HEK293 (cell line): ENCODE measurements around the gene PDE4D.

Experiments
- CTCF ChIA-PET: fragments of 350-600 bp; formaldehyde crosslinking; extraction: SDS; loops from one replicate; lab custom pipeline; 2021; ENCODE audit warnings: antibody characterized with exemption; lab: Yijun Ruan, JAX
- POLR2A ChIA-PET: fragments of 300-600 bp; formaldehyde crosslinking; extraction: SDS; loops from one replicate; lab custom pipeline; 2020; ENCODE audit warnings: antibody characterized with exemption, inconsistent platforms; lab: Yijun Ruan, JAX
- H3K27ac ChIP-seq: fragments of 200-500 bp; sonication (Bioruptor generic); 2 replicates; pipeline ENCODE4 v1.5.1; 2014; ENCODE audit warnings: low read depth, low read length, control low read depth, inconsistent platforms; ENCODE audit errors: extremely low read depth
- H3K36me3 ChIP-seq, 2 experiments: fragments of 200-500 bp in 1 of 2; sonication (Bioruptor generic) in 1 of 2; 1 replicate in 1 of 2; 2 replicates in 1 of 2; pipeline ENCODE4 v1.5.1; 2014 to 2017; ENCODE audit warnings: inconsistent platforms in 2 of 2, low read length in 2 of 2; ENCODE audit not compliant: control insufficient read depth in 2 of 2, insufficient read depth in 1 of 2
- H3K4me1 ChIP-seq: fragments of 200-500 bp; sonication (Bioruptor generic); 2 replicates; pipeline ENCODE4 v1.5.1; 2014; ENCODE audit warnings: mild to moderate bottlenecking, low read length, inconsistent platforms; ENCODE audit not compliant: control insufficient read depth, insufficient read depth
- H3K4me3 ChIP-seq: 2 replicates; pipeline ENCODE4 v1.5.1; 2011; ENCODE audit warnings: low read depth, mild to moderate bottlenecking, control low read depth, low read length, moderate library complexity
- H3K9me3 ChIP-seq: fragments of 200-500 bp; sonication (Bioruptor generic); 2 replicates; pipeline ENCODE4 v1.5.1; 2014; ENCODE audit warnings: low read depth, low read length, inconsistent platforms; ENCODE audit not compliant: control insufficient read depth, insufficient read depth
- BCL11A ChIP-seq: fragments of 450-650 bp; formaldehyde crosslinking; IDR thresholded peaks from 2 replicates; pipeline ENCODE4 v1.5.1; 2016; ENCODE audit warnings: low read depth, missing biosample characterization, missing genetic modification characterization
- GFI1B ChIP-seq: fragments of 450-650 bp; formaldehyde crosslinking; IDR thresholded peaks from 2 replicates; pipeline ENCODE4 v1.5.1; 2016; ENCODE audit warnings: missing biosample characterization, missing genetic modification characterization
- GLI2 ChIP-seq: fragments of 450-650 bp; formaldehyde crosslinking; IDR thresholded peaks from 2 replicates; pipeline ENCODE4; 2017; ENCODE audit warnings: missing biosample characterization, missing genetic modification characterization, low read depth, borderline replicate concordance
- MYNN ChIP-seq: fragments of 450-650 bp; formaldehyde crosslinking; IDR thresholded peaks from 2 replicates; pipeline ENCODE4 v1.5.1; 2016; ENCODE audit warnings: missing biosample characterization, missing genetic modification characterization, borderline replicate concordance
- RBAK ChIP-seq: fragments of 450-650 bp; formaldehyde crosslinking; IDR thresholded peaks from 2 replicates; pipeline ENCODE4 v1.5.1; 2016; ENCODE audit warnings: missing biosample characterization, missing genetic modification characterization
- SETDB1 ChIP-seq: IDR thresholded peaks from one replicate; pipeline ENCODE4 v1.6.1; 2017; ENCODE audit warnings: mild to moderate bottlenecking, low read length, moderate library complexity, mixed read lengths; ENCODE audit not compliant: insufficient read length
- TRIM28 ChIP-seq: IDR thresholded peaks from 2 replicates; pipeline ENCODE4 v1.6.1; 2011; ENCODE audit warnings: low read length, control low read depth, borderline replicate concordance
- YY2 ChIP-seq: fragments of 450-650 bp; formaldehyde crosslinking; IDR thresholded peaks from 2 replicates; pipeline ENCODE4 v1.5.1; 2016; ENCODE audit warnings: missing biosample characterization, missing genetic modification characterization
- ZBTB11 ChIP-seq: fragments of 450-650 bp; formaldehyde crosslinking; conservative IDR thresholded peaks from 2 replicates; pipeline ENCODE4 v1.5.1; 2016; ENCODE audit warnings: low read depth, missing biosample characterization, missing genetic modification characterization
- ZBTB48 ChIP-seq: fragments of 450-650 bp; formaldehyde crosslinking; IDR thresholded peaks from 2 replicates; pipeline ENCODE4 v1.5.1; 2016; ENCODE audit warnings: missing biosample characterization, missing genetic modification characterization
- ZEB2 ChIP-seq: fragments of 450-650 bp; formaldehyde crosslinking; IDR thresholded peaks from 2 replicates; pipeline ENCODE4 v1.5.1; 2016; ENCODE audit warnings: missing biosample characterization, missing genetic modification characterization
- ZIC2 ChIP-seq: fragments of 450-650 bp; formaldehyde crosslinking; IDR thresholded peaks from 2 replicates; pipeline ENCODE4 v1.5.1; 2016; ENCODE audit warnings: missing biosample characterization, missing genetic modification characterization
- ZNF112 ChIP-seq: fragments of 450-650 bp; formaldehyde crosslinking; IDR thresholded peaks from 2 replicates; pipeline ENCODE4 v1.5.0; 2017; ENCODE audit warnings: missing biosample characterization, missing genetic modification characterization
- ZNF121 ChIP-seq: fragments of 450-650 bp; formaldehyde crosslinking; IDR thresholded peaks from 2 replicates; pipeline ENCODE4 v1.5.1; 2016; ENCODE audit warnings: missing biosample characterization, missing genetic modification characterization
- ZNF133 ChIP-seq: fragments of 450-650 bp; formaldehyde crosslinking; IDR thresholded peaks from 2 replicates; pipeline ENCODE4 v1.5.1; 2016; ENCODE audit warnings: missing biosample characterization, missing genetic modification characterization
- ZNF138 ChIP-seq: fragments of 450-650 bp; formaldehyde crosslinking; IDR thresholded peaks from 2 replicates; pipeline ENCODE4 v1.5.1; 2016; ENCODE audit warnings: missing biosample characterization, missing genetic modification characterization, borderline replicate concordance
- ZNF169 ChIP-seq: fragments of 450-650 bp; formaldehyde crosslinking; IDR thresholded peaks from 2 replicates; pipeline ENCODE4 v1.5.1; 2016; ENCODE audit warnings: missing biosample characterization, missing genetic modification characterization
- ZNF302 ChIP-seq: fragments of 450-650 bp; formaldehyde crosslinking; IDR thresholded peaks from 2 replicates; pipeline ENCODE4 v1.5.1; 2016; ENCODE audit warnings: missing biosample characterization, missing genetic modification characterization, low read depth
- ZNF341 ChIP-seq: fragments of 450-650 bp; formaldehyde crosslinking; IDR thresholded peaks from 2 replicates; pipeline ENCODE4; 2016; ENCODE audit warnings: low read depth, missing biosample characterization, missing genetic modification characterization
- ZNF398 ChIP-seq: fragments of 450-650 bp; formaldehyde crosslinking; IDR thresholded peaks from 2 replicates; pipeline ENCODE4 v1.5.1; 2017; ENCODE audit warnings: missing biosample characterization, missing genetic modification characterization
- ZNF423 ChIP-seq: fragments of 450-650 bp; formaldehyde crosslinking; IDR thresholded peaks from 2 replicates; pipeline ENCODE4 v1.5.1; 2016; ENCODE audit warnings: missing biosample characterization, missing genetic modification characterization
- ZNF529 ChIP-seq: fragments of 450-650 bp; formaldehyde crosslinking; IDR thresholded peaks from 2 replicates; pipeline ENCODE4 v1.5.1; 2017; ENCODE audit warnings: missing genetic modification characterization, missing biosample characterization; ENCODE audit not compliant: insufficient replicate concordance
- ZNF692 ChIP-seq: fragments of 450-650 bp; formaldehyde crosslinking; IDR thresholded peaks from 2 replicates; pipeline ENCODE4 v1.5.1; 2016; ENCODE audit warnings: missing biosample characterization, missing genetic modification characterization
- ZNF747 ChIP-seq: fragments of 450-650 bp; formaldehyde crosslinking; IDR thresholded peaks from 2 replicates; pipeline ENCODE4 v1.5.1; 2016; ENCODE audit warnings: missing biosample characterization, missing genetic modification characterization
- ZNF776 ChIP-seq: fragments of 450-650 bp; formaldehyde crosslinking; IDR thresholded peaks from 2 replicates; pipeline ENCODE4 v1.5.0; 2017; ENCODE audit warnings: missing biosample characterization, missing genetic modification characterization, borderline replicate concordance
- ZNF785 ChIP-seq: fragments of 450-650 bp; formaldehyde crosslinking; IDR thresholded peaks from 2 replicates; pipeline ENCODE4 v1.5.1; 2016; ENCODE audit warnings: missing biosample characterization, missing genetic modification characterization
- ZXDB ChIP-seq: fragments of 450-650 bp; formaldehyde crosslinking; IDR thresholded peaks from 2 replicates; pipeline ENCODE4 v1.5.1; 2016; ENCODE audit warnings: missing biosample characterization, missing genetic modification characterization

Gene PDE4D

GRCh38 chr5:59842999-59843398, 50.5 kb downstream of the PDE4D start (continued):
- no peak for TF ChIP-seq ZNF121 (tag by site-specific recombination)

- POLR2A ChIA-PET, result interaction anchor here (0.7 kb wide), 1 partner anchor 544 kb away, joined by 3 read pairs; no protein-coding TSS in a partner anchor
- CTCF ChIA-PET, result interaction anchor here (0.6 to 1.6 kb wide), 2 partner anchors 9 to 25 kb away, joined by 3 to 9 read pairs; no protein-coding TSS in a partner anchor
- Histone ChIP-seq H3K9me3 (no peaks in the 10 kb centered on the region), H3K4me1 (0 out of 2 replicates have a peak, but pooled peaks cover 8% of the 10 kb centered on the region), H3K36me3 (no peaks in the 10 kb centered on the region), H3K4me3 (no peak overlapping the region), H3K27ac (no peak overlapping the region)
- TF ChIP-seq ZNF138 (tag by site-specific recombination), result no peak
- TF ChIP-seq ZNF529 (tag by site-specific recombination), result no peak
- TF ChIP-seq YY2 (tag by site-specific recombination), result no peak
- no peak for TF ChIP-seq GFI1B
- peak; percentile 63; the same call in 1 of the 2 replicates for TF ChIP-seq TRIM28
- TF ChIP-seq ZBTB48 (tag by site-specific recombination), result 0 out of 2 replicates have a peak, but pooled peaks have one; percentile 34
- no peak for TF ChIP-seq ZNF423 (tag by site-specific recombination)
- no peak for TF ChIP-seq SETDB1
- 0 out of 2 replicates have a peak, but pooled peaks have one; percentile 19 for TF ChIP-seq ZXDB (tag by site-specific recombination)
- TF ChIP-seq ZNF112 (tag by site-specific recombination), result 0 out of 2 replicates have a peak, but pooled peaks have one; percentile 41
- no peak for TF ChIP-seq ZEB2 (tag by site-specific recombination)
- no peak for TF ChIP-seq BCL11A (tag by site-specific recombination)
- no peak for TF ChIP-seq ZNF133
- peak; percentile 76 for TF ChIP-seq ZNF398 (tag by site-specific recombination)
- TF ChIP-seq ZNF341 (tag by site-specific recombination), result no peak
- no peak for TF ChIP-seq ZNF302 (tag by site-specific recombination)
- 0 out of 2 replicates have a peak, but pooled peaks have one; percentile 45 for TF ChIP-seq ZNF776 (tag by site-specific recombination)
- TF ChIP-seq ZNF747 (tag by site-specific recombination), result no peak
- TF ChIP-seq ZBTB11 (tag by site-specific recombination), result no peak
- no peak for TF ChIP-seq MYNN (tag by site-specific recombination)
- no peak for TF ChIP-seq ZNF169 (tag by site-specific recombination)
- no peak for TF ChIP-seq GLI2 (tag by site-specific recombination)
- no peak for TF ChIP-seq ZNF121 (tag by site-specific recombination)
- peak; percentile 58; the same call in 1 of the 2 replicates for TF ChIP-seq ZNF692
- no peak for TF ChIP-seq ZNF785
- no peak for TF ChIP-seq ZIC2 (tag by site-specific recombination)
- TF ChIP-seq RBAK (tag by site-specific recombination), result no peak
These were observed 53.3 kb downstream of the PDE4D start for GRCh38 chr5:59840200-59840601.
